Measurements from ENCODE around the gene KTI12.

DNA sequence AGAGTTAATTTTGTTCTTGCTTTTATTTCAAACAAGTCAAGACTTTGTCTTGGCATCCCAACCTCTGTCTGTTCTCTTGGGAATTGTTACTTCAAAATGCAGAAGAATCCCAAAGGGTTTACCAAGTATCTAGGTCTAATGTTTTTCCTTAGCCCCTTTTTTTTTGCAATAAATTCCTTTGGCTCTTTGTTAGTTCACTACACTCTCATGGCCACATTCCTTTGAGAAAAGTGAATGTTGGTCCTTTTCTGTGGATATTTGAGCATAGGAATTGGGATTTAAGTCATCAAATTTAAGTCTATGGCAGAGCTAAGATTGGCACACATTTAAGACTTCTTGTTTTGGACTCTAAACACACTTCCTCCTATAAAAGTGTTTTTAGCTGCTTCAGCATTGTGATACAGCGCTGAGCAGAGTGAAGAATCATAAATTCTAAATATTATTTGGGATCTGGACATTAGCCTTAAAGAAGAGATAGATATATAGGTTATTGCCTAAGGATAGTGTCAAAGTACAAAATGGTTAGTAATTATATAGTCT is 24.3 kb upstream of the KTI12 start:
- TF ChIP-seq CTCF (conservative IDR thresholded peaks at IDR 0.05; ENCODE audit: low read depth, low read length) (no peak), EZH2 (IDR thresholded peaks at IDR 0.05; ENCODE audit: borderline replicate concordance, low read depth, low read length, poor library complexity, severe bottlenecking) (no peak)

Measured in A673 (cell line).